ENCODE measurements around the gene HOXB2. TPM values are rescaled to one million over a fixed set of nuclear protein-coding genes. Genes with fewer than 3 reads are reported as not detected.

Gene HOXB2
- total and polyA plus RNA-seq, 3 donors from 2014 or later, result 1.8 to 4.2 (median 3.3) TPM

GRCh38 chr17:48530208-48530886, 14.6 kb downstream of the HOXB2 start:
- no peak for DNase-seq
- Histone ChIP-seq H3K4me3 (no peak overlapping the region), H3K9me3 (no peaks in the 10 kb centered on the region), H3K27ac (no peak overlapping the region), H3K36me3 (ENCODE audit: low read depth, missing control alignments) (no peaks in the 10 kb centered on the region), H3K4me1 (no peaks in the 10 kb centered on the region), H3K27me3 (no peaks in the 10 kb centered on the region)
- TF ChIP-seq POLR2A (IDR thresholded peaks at IDR 0.05), result no peak
- TF ChIP-seq, protein P1, sequence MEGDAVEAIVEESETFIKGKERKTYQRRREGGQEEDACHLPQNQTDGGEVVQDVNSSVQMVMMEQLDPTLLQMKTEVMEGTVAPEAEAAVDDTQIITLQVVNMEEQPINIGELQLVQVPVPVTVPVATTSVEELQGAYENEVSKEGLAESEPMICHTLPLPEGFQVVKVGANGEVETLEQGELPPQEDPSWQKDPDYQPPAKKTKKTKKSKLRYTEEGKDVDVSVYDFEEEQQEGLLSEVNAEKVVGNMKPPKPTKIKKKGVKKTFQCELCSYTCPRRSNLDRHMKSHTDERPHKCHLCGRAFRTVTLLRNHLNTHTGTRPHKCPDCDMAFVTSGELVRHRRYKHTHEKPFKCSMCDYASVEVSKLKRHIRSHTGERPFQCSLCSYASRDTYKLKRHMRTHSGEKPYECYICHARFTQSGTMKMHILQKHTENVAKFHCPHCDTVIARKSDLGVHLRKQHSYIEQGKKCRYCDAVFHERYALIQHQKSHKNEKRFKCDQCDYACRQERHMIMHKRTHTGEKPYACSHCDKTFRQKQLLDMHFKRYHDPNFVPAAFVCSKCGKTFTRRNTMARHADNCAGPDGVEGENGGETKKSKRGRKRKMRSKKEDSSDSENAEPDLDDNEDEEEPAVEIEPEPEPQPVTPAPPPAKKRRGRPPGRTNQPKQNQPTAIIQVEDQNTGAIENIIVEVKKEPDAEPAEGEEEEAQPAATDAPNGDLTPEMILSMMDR (IDR thresholded peaks at IDR 0.05), result no peak
- intact Hi-C loops (cut with DNase I; ENCODE audit: low total_unique reads), result no loop called here
- 43 to 44% methylated on average over 9 to 37 of the region's 37 CpGs for WGBS, 2 donors

DNA sequence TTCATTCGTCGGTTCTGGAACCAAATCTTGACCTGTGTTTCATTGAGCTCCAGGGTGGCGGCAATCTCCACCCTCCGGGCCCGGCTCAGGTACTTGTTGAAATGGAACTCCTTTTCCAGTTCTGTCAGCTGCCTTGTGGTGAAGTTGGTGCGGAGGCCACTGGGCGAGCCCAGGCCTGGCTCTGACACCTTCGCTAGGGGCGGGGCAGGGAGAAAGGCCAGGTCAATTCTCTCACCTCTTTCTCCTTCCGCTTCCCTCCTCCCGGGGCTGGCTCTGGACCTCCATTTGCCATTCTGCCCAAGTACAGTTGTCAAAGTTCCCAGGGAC, 15.3 kb downstream of the HOXB2 start:
- Histone ChIP-seq H3K4me3 (no peak overlapping the region), H3K36me3 (ENCODE audit: low read depth, missing control alignments) (no peaks in the 10 kb centered on the region), H3K4me1 (no peaks in the 10 kb centered on the region), H3K27me3 (no peaks in the 10 kb centered on the region), H3K27ac (no peak overlapping the region), H3K9me3 (no peaks in the 10 kb centered on the region)
- 65 to 77% methylated on average over 11 of the region's 11 CpGs for WGBS, 2 donors
- TF ChIP-seq POLR2A (IDR thresholded peaks at IDR 0.05), result no peak
- TF ChIP-seq, protein P1 (IDR thresholded peaks at IDR 0.05), result no peak
- intact Hi-C loops (cut with DNase I; ENCODE audit: low total_unique reads), result no loop called here
- no peak for DNase-seq

- no peak for TF ChIP-seq POLR2A (IDR thresholded peaks at IDR 0.05)
- TF ChIP-seq, protein P1 (IDR thresholded peaks at IDR 0.05), result no peak
- 70 to 71% methylated on average over 7 to 11 of the region's 11 CpGs for WGBS, 2 donors
- H3K36me3 ChIP-seq (ENCODE audit: low read depth, missing control alignments), result no peaks in the 10 kb centered on the region
- no peak overlapping the region for H3K4me3 ChIP-seq
- DNase-seq, result no peak
- H3K27ac ChIP-seq, result no peak overlapping the region
- intact Hi-C loops (cut with DNase I; ENCODE audit: low total_unique reads), result no loop called here
- no peaks in the 10 kb centered on the region for H3K9me3 ChIP-seq
- no peaks in the 10 kb centered on the region for H3K4me1 ChIP-seq
- no peaks in the 10 kb centered on the region for H3K27me3 ChIP-seq
Observed at GRCh38 chr17:48528936-48529682, 15.8 kb downstream of the HOXB2 start.

- no peaks in the 10 kb centered on the region for H3K9me3 ChIP-seq
- no peak for DNase-seq
- 31 to 46% methylated on average over 7 of the region's 7 CpGs for WGBS, 2 donors
- H3K36me3 ChIP-seq (ENCODE audit: low read depth, missing control alignments), result no peaks in the 10 kb centered on the region
- H3K27ac ChIP-seq, result no peak overlapping the region
- intact Hi-C loops (cut with DNase I; ENCODE audit: low total_unique reads), result no loop called here
- no peak overlapping the region for H3K4me3 ChIP-seq
- no peaks in the 10 kb centered on the region for H3K27me3 ChIP-seq
- no peaks in the 10 kb centered on the region for H3K4me1 ChIP-seq
- TF ChIP-seq, protein P1 (IDR thresholded peaks at IDR 0.05), result no peak
- TF ChIP-seq POLR2A (IDR thresholded peaks at IDR 0.05), result no peak
Observed at GRCh38 chr17:48528153-48528935, 16.6 kb downstream of the HOXB2 start.

Measured in testis (tissue), 3 donors.